ENCODE measurements around the gene APPL2.

DNA sequence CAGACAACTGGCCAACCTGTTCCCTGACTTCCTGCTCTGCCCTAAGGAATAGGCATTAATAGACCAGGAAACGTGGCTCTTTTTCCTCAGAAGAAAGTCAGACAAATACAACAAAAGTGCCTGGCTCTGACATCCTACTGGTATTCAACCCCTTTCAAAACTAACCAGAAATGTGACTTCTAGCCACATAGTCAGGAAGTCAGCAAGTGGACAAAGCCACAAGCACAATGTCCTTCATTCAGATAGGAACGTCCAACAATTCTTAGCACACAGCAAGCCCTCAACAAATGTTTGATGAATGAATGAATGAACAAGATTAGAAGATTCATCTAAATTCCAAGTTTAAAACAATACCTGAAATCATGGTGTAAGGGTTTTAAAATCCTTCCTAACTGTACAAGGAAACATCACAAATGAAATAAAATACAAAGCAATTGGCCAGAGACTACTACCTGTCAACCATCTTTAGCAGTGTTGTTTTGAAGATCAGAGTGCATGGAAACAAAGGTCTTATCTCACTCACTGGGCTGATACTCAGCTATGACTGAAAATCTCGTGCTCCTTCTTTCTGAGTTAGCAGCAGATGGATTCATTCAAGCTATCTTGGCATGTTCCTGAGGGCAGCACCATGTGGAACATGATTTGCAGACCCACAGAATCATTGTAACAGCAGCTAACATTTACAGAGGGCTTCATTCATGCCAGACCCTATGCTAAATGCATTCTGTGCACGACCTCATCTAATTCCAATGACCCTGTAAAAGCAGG is 16.5 kb downstream of the APPL2 start:
- no peak for TF ChIP-seq CTCF (IDR thresholded peaks at IDR 0.05)
- TF ChIP-seq POLR2A (IDR thresholded peaks at IDR 0.05) = no peak

All from esophagus squamous epithelium (tissue), 4 donors.